ENCODE data around the gene DHCR7. TPM values are rescaled to one million over a fixed set of nuclear protein-coding genes. Genes with fewer than 3 reads are reported as not detected.

DHCR7 gene
- total RNA-seq, 4 donors from 2014 or later: 5.8 to 9.5 (median 9.2) TPM

DNA sequence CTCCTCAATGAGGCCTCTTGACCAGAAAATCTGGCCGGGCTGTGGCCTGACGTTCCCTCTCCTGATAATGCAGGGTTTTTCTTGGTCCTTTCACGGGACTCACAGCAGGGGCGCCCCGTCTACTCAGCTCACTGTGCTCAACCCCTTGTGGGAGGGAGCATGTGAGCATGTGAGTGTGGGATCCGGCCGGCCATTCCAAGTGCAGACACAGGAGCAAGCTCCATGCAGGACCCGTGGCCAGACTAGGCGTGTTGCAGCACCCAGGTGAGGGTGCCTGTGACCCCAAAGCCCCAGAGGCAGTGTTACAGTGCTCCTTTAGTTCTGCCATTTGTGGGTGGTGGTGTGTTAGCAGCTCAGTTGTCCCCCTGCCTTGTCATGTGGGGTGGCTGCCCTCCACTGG is 18.0 kb downstream of the DHCR7 start:
- DNase-seq (ENCODE audit: extremely low spot score): no peak
- no peak for TF ChIP-seq POLR2AphosphoS5 (IDR thresholded peaks at IDR 0.05)
- TF ChIP-seq POLR2A (IDR thresholded peaks at IDR 0.05; ENCODE audit: low read depth): no peak
- TF ChIP-seq, protein P1, sequence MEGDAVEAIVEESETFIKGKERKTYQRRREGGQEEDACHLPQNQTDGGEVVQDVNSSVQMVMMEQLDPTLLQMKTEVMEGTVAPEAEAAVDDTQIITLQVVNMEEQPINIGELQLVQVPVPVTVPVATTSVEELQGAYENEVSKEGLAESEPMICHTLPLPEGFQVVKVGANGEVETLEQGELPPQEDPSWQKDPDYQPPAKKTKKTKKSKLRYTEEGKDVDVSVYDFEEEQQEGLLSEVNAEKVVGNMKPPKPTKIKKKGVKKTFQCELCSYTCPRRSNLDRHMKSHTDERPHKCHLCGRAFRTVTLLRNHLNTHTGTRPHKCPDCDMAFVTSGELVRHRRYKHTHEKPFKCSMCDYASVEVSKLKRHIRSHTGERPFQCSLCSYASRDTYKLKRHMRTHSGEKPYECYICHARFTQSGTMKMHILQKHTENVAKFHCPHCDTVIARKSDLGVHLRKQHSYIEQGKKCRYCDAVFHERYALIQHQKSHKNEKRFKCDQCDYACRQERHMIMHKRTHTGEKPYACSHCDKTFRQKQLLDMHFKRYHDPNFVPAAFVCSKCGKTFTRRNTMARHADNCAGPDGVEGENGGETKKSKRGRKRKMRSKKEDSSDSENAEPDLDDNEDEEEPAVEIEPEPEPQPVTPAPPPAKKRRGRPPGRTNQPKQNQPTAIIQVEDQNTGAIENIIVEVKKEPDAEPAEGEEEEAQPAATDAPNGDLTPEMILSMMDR (IDR thresholded peaks at IDR 0.05): no peak
- no peak for TF ChIP-seq EP300 (IDR thresholded peaks at IDR 0.05)
- WGBS: 100% methylated on average over 2 of the region's 9 CpGs
- Histone ChIP-seq H3K27ac (replicated peaks in 1 of 4) (no peak overlapping the region), H3K4me1 (peaks cover 0 to 12% (median 0%) of the 10 kb centered on the region in 4 donors), H3K27me3 (no peaks in the 10 kb centered on the region), H3K36me3 (peaks cover 0 to 7% (median 5%) of the 10 kb centered on the region in 4 donors), H3K9me3 (peaks cover 0 to 9% (median 0%) of the 10 kb centered on the region in 4 donors), H3K4me3 (no peak overlapping the region)
- intact Hi-C loops (cut with DNase I): no loop called here

DNA sequence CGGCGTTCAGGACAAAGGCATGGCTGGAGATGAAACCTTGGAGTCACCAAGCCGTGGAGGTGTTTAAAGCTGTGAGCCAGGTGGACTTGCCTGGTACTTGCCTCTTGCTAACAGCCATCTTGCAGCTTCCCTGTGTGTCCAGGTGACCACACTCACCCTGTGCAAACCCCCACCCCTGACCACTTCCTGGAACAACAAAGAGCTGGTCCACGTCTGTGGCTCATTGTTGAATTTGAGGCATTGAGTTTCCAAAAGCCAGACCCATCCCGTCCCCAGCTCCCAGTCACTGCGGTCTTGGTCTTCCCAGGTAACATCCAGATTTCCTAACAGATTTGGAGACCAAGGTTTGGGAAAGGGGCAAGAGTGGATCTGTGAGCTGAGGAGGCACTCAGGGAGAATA is 18.5 kb downstream of the DHCR7 start:
- H3K4me3 ChIP-seq: no peak overlapping the region
- H3K27ac ChIP-seq (replicated peaks in 1 of 4): no peak overlapping the region
- 85% methylated on average over 4 of the region's 6 CpGs for WGBS
- H3K9me3 ChIP-seq: peaks cover 0 to 9% (median 0%) of the 10 kb centered on the region in 4 donors
- DNase-seq (ENCODE audit: extremely low spot score): no peak
- intact Hi-C loops (cut with DNase I): no loop called here
- H3K27me3 ChIP-seq: no peaks in the 10 kb centered on the region
- H3K4me1 ChIP-seq: peaks cover 0 to 12% (median 0%) of the 10 kb centered on the region in 4 donors
- TF ChIP-seq POLR2A (IDR thresholded peaks at IDR 0.05; ENCODE audit: low read depth): no peak
- H3K36me3 ChIP-seq: peaks cover 0 to 3% (median 1%) of the 10 kb centered on the region in 4 donors

GRCh38 chr11:71428861-71429435 is 19.2 kb downstream of the DHCR7 start:
- DNase-seq (ENCODE audit: extremely low spot score): no peak
- no peak for TF ChIP-seq EP300 (IDR thresholded peaks at IDR 0.05)
- TF ChIP-seq POLR2AphosphoS5 (IDR thresholded peaks at IDR 0.05): no peak
- no peak for TF ChIP-seq POLR2A (IDR thresholded peaks at IDR 0.05; ENCODE audit: low read depth)
- TF ChIP-seq, protein P1 (IDR thresholded peaks at IDR 0.05): no peak
- H3K4me1 ChIP-seq: peaks cover 0 to 12% (median 0%) of the 10 kb centered on the region in 4 donors
- no peak overlapping the region for H3K4me3 ChIP-seq
- H3K9me3 ChIP-seq: peaks cover 0 to 9% (median 0%) of the 10 kb centered on the region in 4 donors
- intact Hi-C loops (cut with DNase I): no loop called here
- H3K27ac ChIP-seq (replicated peaks in 1 of 4): no peak overlapping the region
- H3K27me3 ChIP-seq: no peaks in the 10 kb centered on the region
- WGBS: 73% methylated on average over 7 of the region's 7 CpGs
- no peaks in the 10 kb centered on the region for H3K36me3 ChIP-seq

DNA sequence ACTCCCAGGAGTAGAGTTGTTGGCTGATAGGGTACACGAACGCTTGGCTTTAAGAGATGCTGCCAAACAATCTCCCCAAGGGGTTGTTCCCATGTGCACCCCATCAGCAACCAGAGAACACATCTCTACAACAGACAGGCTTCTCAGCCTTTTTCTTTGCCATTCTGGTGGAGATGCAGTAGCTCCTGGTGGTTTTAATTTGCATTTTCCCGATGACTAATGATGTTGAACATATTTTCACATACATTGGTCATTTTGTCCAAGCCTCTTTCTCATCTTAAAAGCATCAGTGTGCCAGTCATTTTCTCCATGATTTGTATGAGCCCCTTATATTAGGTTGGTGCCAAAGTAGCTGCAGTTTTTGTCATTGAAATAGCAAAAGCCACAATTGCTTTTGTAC is 21.8 kb downstream of the DHCR7 start:
- H3K4me3 ChIP-seq: no peak overlapping the region
- H3K27ac ChIP-seq (replicated peaks in 1 of 4): no peak overlapping the region
- H3K27me3 ChIP-seq: peaks cover 0 to 2% (median 0%) of the 10 kb centered on the region in 4 donors
- WGBS: 80% methylated on average over 3 of the region's 3 CpGs
- DNase-seq (ENCODE audit: extremely low spot score): no peak
- H3K9me3 ChIP-seq: peaks cover 0 to 9% (median 0%) of the 10 kb centered on the region in 4 donors
- TF ChIP-seq POLR2A (IDR thresholded peaks at IDR 0.05; ENCODE audit: low read depth): no peak
- TF ChIP-seq, protein P1 (IDR thresholded peaks at IDR 0.05): no peak
- TF ChIP-seq EP300 (IDR thresholded peaks at IDR 0.05): no peak
- TF ChIP-seq POLR2AphosphoS5 (IDR thresholded peaks at IDR 0.05): no peak
- H3K36me3 ChIP-seq: no peaks in the 10 kb centered on the region
- intact Hi-C loops (cut with DNase I): no loop called here
- H3K4me1 ChIP-seq: no peaks in the 10 kb centered on the region

- Histone ChIP-seq H3K27ac (replicated peaks in 1 of 4) (no peak overlapping the region), H3K9me3 (peaks cover 0 to 9% (median 0%) of the 10 kb centered on the region in 4 donors), H3K4me3 (no peak overlapping the region), H3K4me1 (no peaks in the 10 kb centered on the region), H3K36me3 (no peaks in the 10 kb centered on the region), H3K27me3 (peaks cover 0 to 7% (median 0%) of the 10 kb centered on the region in 4 donors)
- DNase-seq (ENCODE audit: extremely low spot score): no peak
- intact Hi-C loops (cut with DNase I): no loop called here
- 56% methylated on average over 4 of the region's 4 CpGs for WGBS
- TF ChIP-seq, protein P1 (IDR thresholded peaks at IDR 0.05): no peak
- TF ChIP-seq POLR2A (IDR thresholded peaks at IDR 0.05; ENCODE audit: low read depth) (no peak), EP300 (IDR thresholded peaks at IDR 0.05) (no peak), POLR2AphosphoS5 (IDR thresholded peaks at IDR 0.05) (no peak)
Observed at GRCh38 chr11:71425860-71426259, 22.3 kb downstream of the DHCR7 start.
